ENCODE results near the gene MAML3.

MAML3 gene

DNA sequence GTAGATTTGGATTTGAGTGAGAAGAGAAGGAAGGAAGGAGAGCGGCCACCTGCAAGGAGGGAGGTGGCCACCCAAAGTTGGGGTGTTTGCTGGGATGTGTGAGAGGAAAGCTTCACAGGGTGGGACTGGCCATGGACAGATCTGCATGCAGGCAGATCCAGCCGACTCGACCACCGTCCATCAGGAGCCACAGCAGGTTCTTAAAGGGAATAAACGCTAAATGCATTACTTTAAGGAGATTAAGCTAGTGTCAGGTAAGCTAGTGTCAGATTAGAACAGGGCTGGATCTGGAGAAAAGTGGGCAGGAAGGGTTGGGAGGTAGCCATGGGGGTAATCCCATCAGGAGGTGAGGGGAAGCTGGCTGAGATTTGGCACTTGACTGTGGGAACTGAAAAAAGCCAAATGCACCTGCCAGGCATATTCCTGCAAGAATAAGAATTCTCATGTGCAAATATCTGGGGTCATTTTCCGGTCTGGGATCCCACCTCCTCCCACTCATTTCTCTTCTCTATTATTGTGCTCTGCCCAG lies 408.8 kb downstream of the MAML3 start:
- no peaks in the 10 kb centered on the region for H3K36me3 Mint-ChIP-seq (ENCODE audit: low read depth)
- H3K27ac Mint-ChIP-seq: no peak overlapping the region
- peaks cover 3% of the 10 kb centered on the region for H3K4me1 Mint-ChIP-seq (ENCODE audit: low read depth)
- H3K4me3 Mint-ChIP-seq: no peak overlapping the region
- H3K9me3 Mint-ChIP-seq: no peaks in the 10 kb centered on the region
- H3K27me3 Mint-ChIP-seq: no peaks in the 10 kb centered on the region
- DNase-seq: no peak

DNA sequence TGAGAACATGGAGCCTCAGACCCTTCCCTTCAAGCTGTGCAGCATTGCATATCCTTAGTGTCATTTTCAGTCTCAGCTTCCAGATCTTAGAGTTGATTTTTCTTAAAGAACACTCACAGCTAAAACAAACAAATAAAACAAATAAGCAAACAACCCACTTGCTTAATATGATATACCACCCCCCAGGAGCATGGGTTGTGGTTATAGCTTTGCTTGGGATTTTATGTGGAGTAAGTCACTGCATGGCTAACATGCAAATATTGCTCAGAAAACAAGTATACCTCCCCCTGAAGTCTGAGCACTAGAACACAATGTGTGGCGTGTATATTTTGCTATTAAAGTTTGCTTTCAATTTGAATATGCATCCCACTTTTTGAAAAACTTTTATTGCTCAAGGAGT lies 409.8 kb downstream of the MAML3 start:
- no peaks in the 10 kb centered on the region for H3K9me3 Mint-ChIP-seq
- H3K27me3 Mint-ChIP-seq: no peaks in the 10 kb centered on the region
- no peak overlapping the region for H3K4me3 Mint-ChIP-seq
- H3K4me1 Mint-ChIP-seq (ENCODE audit: low read depth): peaks cover 3% of the 10 kb centered on the region
- no peaks in the 10 kb centered on the region for H3K36me3 Mint-ChIP-seq (ENCODE audit: low read depth)
- no peak for DNase-seq
- no peak overlapping the region for H3K27ac Mint-ChIP-seq

DNA sequence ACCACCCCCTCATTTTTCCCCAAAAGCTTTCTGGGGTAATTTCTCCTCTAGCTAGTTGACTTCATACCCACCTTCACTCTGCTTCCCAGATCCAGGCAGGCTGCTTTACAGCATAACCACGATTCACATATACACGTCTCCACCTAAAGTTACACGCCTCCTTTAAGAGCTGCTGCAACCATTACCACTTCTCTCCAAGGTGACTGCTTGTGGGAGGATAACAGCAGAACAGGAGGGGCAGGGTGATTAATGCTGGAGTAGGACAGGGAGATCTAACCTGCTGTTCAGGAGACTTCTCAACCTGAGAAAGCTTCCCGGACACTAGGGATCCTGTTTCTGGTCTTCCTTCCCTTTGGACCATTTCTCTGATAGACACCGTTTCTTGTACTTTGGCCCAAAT lies 411.0 kb downstream of the MAML3 start:
- peaks cover 7% of the 10 kb centered on the region for H3K27me3 Mint-ChIP-seq
- no peak for DNase-seq
- H3K9me3 Mint-ChIP-seq: no peaks in the 10 kb centered on the region
- peaks cover 3% of the 10 kb centered on the region for H3K4me1 Mint-ChIP-seq (ENCODE audit: low read depth)
- no peak overlapping the region for H3K4me3 Mint-ChIP-seq
- no peak overlapping the region for H3K27ac Mint-ChIP-seq
- no peaks in the 10 kb centered on the region for H3K36me3 Mint-ChIP-seq (ENCODE audit: low read depth)

DNA sequence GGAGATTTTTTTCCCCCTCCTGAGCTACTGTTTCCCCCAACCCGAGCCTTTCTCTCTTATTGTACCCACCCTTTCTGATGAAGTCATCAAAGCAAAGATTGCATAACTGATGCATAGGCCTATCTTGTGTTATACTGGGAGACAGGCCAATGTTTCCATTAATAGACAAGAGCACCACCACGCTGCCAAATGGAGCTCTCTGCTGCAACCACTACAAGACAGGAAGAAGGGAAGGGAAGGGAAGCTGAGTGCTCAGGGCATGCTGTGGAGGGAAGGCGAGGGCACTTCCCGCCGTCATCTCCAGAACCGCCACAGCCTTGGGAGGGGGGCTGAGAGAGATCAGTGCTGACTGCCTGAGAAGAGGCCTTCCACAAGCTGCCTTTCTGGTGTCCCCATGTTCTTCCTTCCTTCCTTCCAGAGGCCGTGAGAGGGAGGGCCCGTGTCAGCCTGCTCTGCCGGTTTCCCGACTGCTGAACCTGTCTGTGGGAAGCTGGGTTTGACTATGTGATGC lies 413.4 kb downstream of the MAML3 start:
- no peak overlapping the region for H3K27ac Mint-ChIP-seq
- DNase-seq: no peak
- peaks cover 8% of the 10 kb centered on the region for H3K4me1 Mint-ChIP-seq (ENCODE audit: low read depth)
- no peak overlapping the region for H3K4me3 Mint-ChIP-seq
- H3K9me3 Mint-ChIP-seq: no peaks in the 10 kb centered on the region
- H3K27me3 Mint-ChIP-seq: peaks cover 29% of the 10 kb centered on the region
- H3K36me3 Mint-ChIP-seq (ENCODE audit: low read depth): no peaks in the 10 kb centered on the region

GRCh38 chr4:139740121-139740520 lies 413.9 kb downstream of the MAML3 start:
- Mint-ChIP-seq H3K27me3 (peaks cover 32% of the 10 kb centered on the region), H3K27ac (no peak overlapping the region), H3K36me3 (ENCODE audit: low read depth) (no peaks in the 10 kb centered on the region), H3K9me3 (no peaks in the 10 kb centered on the region), H3K4me3 (no peak overlapping the region), H3K4me1 (ENCODE audit: low read depth) (peaks cover 9% of the 10 kb centered on the region)
- DNase-seq: no peak

- H3K27ac Mint-ChIP-seq: no peak overlapping the region
- no peak overlapping the region for H3K4me3 Mint-ChIP-seq
- H3K9me3 Mint-ChIP-seq: no peaks in the 10 kb centered on the region
- H3K36me3 Mint-ChIP-seq (ENCODE audit: low read depth): no peaks in the 10 kb centered on the region
- no peak for DNase-seq
- H3K4me1 Mint-ChIP-seq (ENCODE audit: low read depth): peaks cover 18% of the 10 kb centered on the region
- H3K27me3 Mint-ChIP-seq: peaks cover 43% of the 10 kb centered on the region
Observed at GRCh38 chr4:139738846-139739613, 415.0 kb downstream of the MAML3 start.

- DNase-seq: no peak
- H3K9me3 Mint-ChIP-seq: no peaks in the 10 kb centered on the region
- H3K27ac Mint-ChIP-seq: no peak overlapping the region
- peaks cover 18% of the 10 kb centered on the region for H3K4me1 Mint-ChIP-seq (ENCODE audit: low read depth)
- H3K36me3 Mint-ChIP-seq (ENCODE audit: low read depth): no peaks in the 10 kb centered on the region
- H3K4me3 Mint-ChIP-seq: no peak overlapping the region
- peaks cover 50% of the 10 kb centered on the region for H3K27me3 Mint-ChIP-seq
Observed at GRCh38 chr4:139736661-139737060, 417.3 kb downstream of the MAML3 start.

DNA sequence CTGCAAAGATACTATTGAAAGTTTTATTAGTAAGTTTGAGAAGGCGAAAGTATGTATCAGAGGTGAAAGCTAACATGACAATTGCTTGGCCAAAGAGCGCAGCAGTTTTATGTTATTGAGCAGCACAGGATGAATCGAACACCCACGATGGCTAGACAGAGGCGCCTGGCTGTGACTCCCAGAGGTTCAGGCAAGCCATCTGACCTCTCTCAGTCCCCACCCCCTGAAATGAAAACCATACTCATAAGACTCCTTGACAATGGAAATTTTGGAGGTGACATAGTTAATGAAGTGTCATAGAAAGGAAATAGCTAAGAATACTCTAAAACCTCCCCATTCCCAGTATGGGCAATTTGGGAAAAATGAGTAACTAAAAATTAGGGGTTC lies 417.7 kb downstream of the MAML3 start:
- Mint-ChIP-seq H3K27me3 (peaks cover 50% of the 10 kb centered on the region), H3K9me3 (no peaks in the 10 kb centered on the region), H3K4me3 (no peak overlapping the region)

GRCh38 chr4:139735381-139736273 lies 418.4 kb downstream of the MAML3 start:
- Mint-ChIP-seq H3K4me3 (peak overlapping the region; percentile 65), H3K4me1 (ENCODE audit: low read depth) (peaks cover 18% of the 10 kb centered on the region)

More for the DNA sequence above, 417.7 kb downstream of the MAML3 start:
- H3K4me1 Mint-ChIP-seq (ENCODE audit: low read depth): peaks cover 18% of the 10 kb centered on the region
- no peak overlapping the region for H3K27ac Mint-ChIP-seq
- no peaks in the 10 kb centered on the region for H3K36me3 Mint-ChIP-seq (ENCODE audit: low read depth)
- DNase-seq: no peak

GRCh38 chr4:139734875-139735380 lies 419.1 kb downstream of the MAML3 start:
- Mint-ChIP-seq H3K9me3 (no peaks in the 10 kb centered on the region), H3K4me1 (ENCODE audit: low read depth) (peaks cover 18% of the 10 kb centered on the region), H3K4me3 (peak overlapping the region; percentile 65), H3K36me3 (ENCODE audit: low read depth) (no peaks in the 10 kb centered on the region), H3K27me3 (peaks cover 50% of the 10 kb centered on the region), H3K27ac (no peak overlapping the region)
- DNase-seq: peak; percentile 76

More at GRCh38 chr4:139735381-139736273, 418.4 kb downstream of the MAML3 start:
- peak; percentile 42 for DNase-seq
- Mint-ChIP-seq H3K9me3 (no peaks in the 10 kb centered on the region), H3K27me3 (peaks cover 50% of the 10 kb centered on the region), H3K36me3 (ENCODE audit: low read depth) (no peaks in the 10 kb centered on the region), H3K27ac (no peak overlapping the region)

DNA sequence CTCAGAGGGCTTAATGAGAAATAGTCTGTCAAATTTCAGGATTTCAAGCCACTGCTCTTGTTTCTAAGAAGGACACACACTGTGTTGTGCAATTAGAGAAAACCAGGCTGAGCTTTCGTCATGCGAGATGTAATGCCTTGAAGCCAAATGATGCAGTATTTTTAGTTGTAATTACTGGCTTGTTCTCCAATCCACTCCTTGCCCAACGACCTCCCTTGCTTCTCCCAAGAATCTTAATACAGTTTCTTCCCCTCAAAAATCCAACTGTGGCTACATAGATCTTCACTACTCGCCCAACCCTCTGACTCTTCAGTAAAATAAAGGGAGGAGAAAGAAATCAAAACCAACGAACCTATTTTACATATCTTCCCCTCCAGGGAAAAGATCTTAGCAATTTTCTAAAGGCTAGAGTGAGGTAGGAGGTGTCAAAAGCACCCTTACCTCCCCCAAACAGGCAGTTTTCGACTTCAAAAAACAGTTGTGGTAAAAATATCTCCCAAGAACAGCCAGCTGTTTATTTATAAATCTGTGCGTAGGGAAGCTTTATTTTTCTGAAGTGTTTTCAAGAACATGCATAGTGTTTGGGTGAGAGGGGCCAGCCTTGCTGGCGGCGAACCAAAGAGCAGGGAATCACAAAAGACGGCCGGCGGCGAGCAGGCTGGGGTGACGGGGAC lies 419.6 kb downstream of the MAML3 start:
- Mint-ChIP-seq H3K4me1 (ENCODE audit: low read depth) (peaks cover 18% of the 10 kb centered on the region), H3K9me3 (no peaks in the 10 kb centered on the region), H3K27ac (no peak overlapping the region), H3K4me3 (peak overlapping the region; percentile 65), H3K27me3 (peaks cover 50% of the 10 kb centered on the region), H3K36me3 (ENCODE audit: low read depth) (no peaks in the 10 kb centered on the region)
- DNase-seq: no peak

DNA sequence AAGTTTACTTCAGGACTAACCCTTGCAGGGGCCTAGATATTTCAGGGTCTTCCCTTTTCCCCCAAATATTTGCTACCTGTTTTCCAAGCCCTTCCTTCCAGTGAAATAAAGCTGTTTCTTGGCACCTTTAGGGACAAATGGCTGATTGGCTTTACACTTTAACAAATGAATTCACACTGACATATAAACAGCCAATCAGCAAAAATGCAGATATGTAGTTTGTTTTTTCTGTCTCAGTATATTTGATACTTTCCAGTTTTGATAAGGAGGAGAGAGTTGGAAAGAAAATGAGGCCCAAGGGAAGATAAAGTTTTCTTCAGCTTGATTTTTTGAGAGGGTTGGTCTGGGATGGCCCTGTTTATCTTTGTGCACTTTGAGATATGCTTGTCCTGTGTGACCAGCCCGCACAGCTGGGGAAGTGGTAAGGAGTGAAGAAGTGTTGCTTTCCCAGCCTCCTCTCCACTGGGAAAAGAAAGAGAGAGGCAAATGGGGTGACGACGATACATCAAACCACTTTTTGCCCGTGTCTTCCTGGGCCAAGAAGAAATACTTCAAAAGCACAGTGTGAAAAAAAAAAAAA lies 420.9 kb downstream of the MAML3 start:
- H3K4me1 Mint-ChIP-seq (ENCODE audit: low read depth): peaks cover 18% of the 10 kb centered on the region
- no peaks in the 10 kb centered on the region for H3K9me3 Mint-ChIP-seq
- no peak overlapping the region for H3K4me3 Mint-ChIP-seq
- peaks cover 44% of the 10 kb centered on the region for H3K27me3 Mint-ChIP-seq
- H3K27ac Mint-ChIP-seq: no peak overlapping the region
- no peak for DNase-seq
- no peaks in the 10 kb centered on the region for H3K36me3 Mint-ChIP-seq (ENCODE audit: low read depth)

DNA sequence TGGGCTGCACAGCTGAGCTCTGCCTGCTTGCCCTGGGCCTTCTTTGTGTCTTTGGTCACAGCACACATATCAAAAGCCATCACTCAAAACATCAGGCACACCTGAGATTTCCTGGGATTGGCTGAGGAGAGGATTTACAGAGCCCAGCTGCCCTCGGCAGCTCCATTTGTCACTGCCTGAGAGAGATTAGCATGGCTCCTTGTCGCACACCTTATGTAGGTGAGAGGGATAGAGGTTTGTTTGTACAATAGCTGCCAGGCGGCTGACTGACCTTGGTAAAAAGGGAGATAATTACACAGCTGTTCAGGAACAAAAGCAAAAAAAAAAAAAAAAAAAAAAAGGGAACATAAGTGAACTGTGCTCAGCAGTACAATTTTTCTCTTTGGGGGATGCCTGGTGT lies 425.1 kb downstream of the MAML3 start:
- H3K4me3 Mint-ChIP-seq: no peak overlapping the region
- DNase-seq: no peak
- H3K36me3 Mint-ChIP-seq (ENCODE audit: low read depth): no peaks in the 10 kb centered on the region
- H3K4me1 Mint-ChIP-seq (ENCODE audit: low read depth): no peaks in the 10 kb centered on the region
- no peaks in the 10 kb centered on the region for H3K9me3 Mint-ChIP-seq
- H3K27ac Mint-ChIP-seq: no peak overlapping the region
- peaks cover 5% of the 10 kb centered on the region for H3K27me3 Mint-ChIP-seq

GRCh38 chr4:139728146-139728545 lies 425.8 kb downstream of the MAML3 start:
- DNase-seq: no peak
- no peak overlapping the region for H3K4me3 Mint-ChIP-seq
- no peaks in the 10 kb centered on the region for H3K36me3 Mint-ChIP-seq (ENCODE audit: low read depth)
- peaks cover 3% of the 10 kb centered on the region for H3K27me3 Mint-ChIP-seq
- no peaks in the 10 kb centered on the region for H3K4me1 Mint-ChIP-seq (ENCODE audit: low read depth)
- no peaks in the 10 kb centered on the region for H3K9me3 Mint-ChIP-seq
- H3K27ac Mint-ChIP-seq: no peak overlapping the region
